ENCODE measurements around the gene USH1C.

Gene USH1C
- 0 reads per million in 2 donors for total RNA-seq

GRCh38 chr11:17544181-17544622 lies at the start of gene USH1C:
Gene USH1C, minus strand, starts transcription at chr11:17544416. Its CDS starts 109 bp downstream, at chr11:17544307.
- DNase-seq: no peak

DNA sequence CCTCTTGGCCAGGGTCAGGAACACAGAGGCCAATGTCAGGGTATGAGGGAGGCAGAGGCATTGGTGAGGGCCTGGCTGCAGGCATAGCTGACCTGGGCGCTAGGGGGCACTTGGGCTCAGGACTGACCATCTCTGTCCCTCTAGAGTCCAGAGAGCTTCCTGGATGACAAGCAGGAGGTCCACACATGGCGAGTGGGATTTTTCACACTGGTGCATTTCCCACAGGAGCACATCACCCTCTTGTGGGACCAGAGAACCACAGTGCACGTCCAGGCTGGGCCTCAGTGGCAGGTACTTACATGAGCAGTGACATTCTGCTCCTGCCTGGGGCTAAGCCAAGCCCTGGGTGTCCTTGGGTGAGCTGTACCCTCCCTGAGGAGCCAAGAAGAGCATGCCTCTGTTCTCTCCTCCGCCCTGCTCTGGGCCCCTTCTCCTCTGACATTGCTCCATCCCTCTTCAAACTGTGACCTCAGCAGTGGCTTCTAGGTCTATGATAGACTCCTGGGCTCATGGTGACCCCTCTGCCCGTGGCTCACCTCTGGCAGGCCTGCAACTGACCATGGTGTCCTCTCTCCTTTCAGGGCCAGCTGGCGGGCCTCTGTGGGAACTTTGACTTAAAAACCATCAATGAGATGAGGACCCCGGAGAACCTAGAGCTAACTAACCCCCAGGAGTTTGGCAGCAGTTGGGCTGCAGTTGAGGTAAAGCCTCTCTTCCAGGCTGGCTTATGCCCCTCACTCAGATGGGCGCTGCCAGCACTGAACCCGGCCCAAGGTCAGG lies 49.4 kb upstream of the USH1C start:
- DNase-seq: no peak

- no peak for DNase-seq
Observed at GRCh38 chr11:17591293-17591692, 47.1 kb upstream of the USH1C start.

- DNase-seq: no peak
Observed at GRCh38 chr11:17590463-17590862, 46.2 kb upstream of the USH1C start.

DNA sequence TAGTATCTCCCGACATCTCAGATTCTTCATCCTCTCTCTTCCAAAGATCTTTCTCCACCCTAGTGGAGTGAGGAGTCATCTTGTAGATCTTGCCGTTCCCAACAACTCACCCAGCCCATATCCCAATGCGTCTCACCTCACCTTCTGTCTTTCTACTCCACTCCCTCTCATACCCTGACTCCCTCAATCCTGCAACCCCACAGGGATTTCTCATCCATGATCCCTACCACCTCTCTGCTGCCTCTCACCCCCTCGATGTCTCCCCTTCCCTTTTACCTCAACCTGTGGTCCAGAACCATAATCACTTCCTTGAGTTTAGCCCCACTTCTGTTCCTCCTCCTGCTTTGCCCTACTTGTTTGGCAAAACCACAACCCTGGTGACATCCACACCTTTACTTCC lies 44.5 kb upstream of the USH1C start:
- no peak for DNase-seq

- DNase-seq: no peak
Observed at GRCh38 chr11:17588166-17588565, 44.0 kb upstream of the USH1C start.

- no peak for DNase-seq
Observed at GRCh38 chr11:17585911-17586695, 41.9 kb upstream of the USH1C start.

- no peak for DNase-seq
Observed at GRCh38 chr11:17581732-17582053, 37.5 kb upstream of the USH1C start.

GRCh38 chr11:17581036-17581731 lies 37.0 kb upstream of the USH1C start:
- no peak for DNase-seq

GRCh38 chr11:17580271-17580670 lies 36.1 kb upstream of the USH1C start:
- DNase-seq: no peak

GRCh38 chr11:17579451-17579850 lies 35.2 kb upstream of the USH1C start:
- DNase-seq: no peak

DNA sequence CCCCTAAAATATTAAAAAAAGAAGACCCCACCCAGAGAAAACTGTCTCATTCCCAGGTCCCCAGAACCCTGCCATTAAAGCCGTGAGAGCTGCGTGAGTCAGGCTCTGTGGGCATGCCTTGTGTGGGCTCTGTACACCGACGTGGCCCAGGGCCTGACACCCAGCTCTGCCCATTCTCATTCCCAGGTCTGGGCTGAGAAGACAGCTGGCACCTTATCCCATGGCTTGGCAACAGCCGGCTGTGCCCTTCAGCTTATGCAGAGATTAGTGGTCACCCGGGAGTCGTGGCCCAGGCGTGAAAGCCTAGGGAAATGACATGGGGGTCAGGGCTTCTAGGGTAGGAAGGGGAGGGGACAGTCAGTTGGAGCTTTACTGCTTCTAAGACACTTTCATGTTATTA lies 34.7 kb upstream of the USH1C start:
- DNase-seq: no peak

DNA sequence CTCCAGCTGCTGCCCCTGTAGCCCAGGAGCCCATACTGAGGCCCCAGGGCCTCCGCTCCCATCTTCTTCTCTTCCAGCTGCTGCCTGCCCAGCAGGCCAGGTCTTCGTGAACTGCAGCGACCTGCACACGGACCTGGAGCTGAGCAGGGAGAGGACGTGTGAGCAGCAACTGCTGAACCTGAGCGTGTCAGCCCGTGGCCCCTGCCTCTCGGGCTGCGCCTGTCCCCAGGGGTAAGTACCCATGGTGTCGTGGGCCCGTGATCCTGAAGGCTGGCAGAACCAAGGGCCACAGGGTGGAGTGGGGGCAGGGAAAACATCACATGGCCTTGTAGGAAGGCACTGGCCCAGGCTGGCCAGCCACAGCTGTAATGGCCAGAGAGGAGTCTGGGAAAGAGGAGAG lies 34.1 kb upstream of the USH1C start:
- no peak for DNase-seq

DNA sequence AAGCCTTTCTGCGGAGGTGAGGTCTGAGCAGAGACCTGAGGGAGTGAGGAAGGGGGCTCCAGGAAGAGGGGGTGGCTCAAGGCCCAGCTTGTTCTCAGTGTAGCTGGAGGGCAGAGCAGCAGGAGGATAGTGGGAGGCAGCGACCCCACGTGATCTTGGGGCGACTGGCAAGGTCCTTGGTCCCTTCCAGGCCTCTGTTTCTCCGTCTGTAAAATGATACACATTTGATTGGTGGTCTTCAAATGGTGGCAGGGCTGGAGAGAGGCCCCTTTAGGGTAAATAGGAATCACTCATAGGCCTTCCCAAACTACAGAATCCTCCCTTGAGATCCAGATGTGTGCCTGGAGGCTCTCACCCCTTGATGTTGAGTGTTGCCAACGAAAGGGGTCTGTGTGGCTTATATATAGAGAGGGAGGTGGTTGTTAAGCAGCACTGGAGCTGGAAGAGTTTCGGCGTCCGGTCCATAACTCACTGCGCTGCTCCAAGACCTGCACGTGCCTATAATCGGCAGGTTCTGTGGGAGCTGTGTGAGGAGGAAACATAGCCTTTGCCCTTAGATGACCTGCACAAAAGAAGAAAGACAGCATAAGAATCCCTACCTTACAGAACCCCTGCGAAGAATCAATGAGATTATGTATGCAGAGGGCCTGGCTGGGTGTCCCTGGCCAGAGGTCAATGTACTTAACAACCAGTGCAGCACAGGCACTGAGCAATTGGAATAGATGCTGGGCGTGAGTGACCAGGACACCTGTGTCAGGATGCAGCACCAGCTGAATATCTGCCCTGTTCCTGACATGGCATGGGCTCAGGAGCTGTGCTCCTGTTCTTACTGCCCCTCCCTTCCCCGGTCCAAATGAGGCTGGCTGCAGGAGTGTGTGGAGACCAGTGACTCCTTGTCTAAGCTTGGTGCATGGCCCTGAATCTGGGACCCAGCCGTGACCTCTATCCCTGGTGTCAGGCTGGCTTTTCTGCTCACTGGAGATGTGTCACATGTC lies 31.5 kb upstream of the USH1C start:
- DNase-seq: no peak

DNA sequence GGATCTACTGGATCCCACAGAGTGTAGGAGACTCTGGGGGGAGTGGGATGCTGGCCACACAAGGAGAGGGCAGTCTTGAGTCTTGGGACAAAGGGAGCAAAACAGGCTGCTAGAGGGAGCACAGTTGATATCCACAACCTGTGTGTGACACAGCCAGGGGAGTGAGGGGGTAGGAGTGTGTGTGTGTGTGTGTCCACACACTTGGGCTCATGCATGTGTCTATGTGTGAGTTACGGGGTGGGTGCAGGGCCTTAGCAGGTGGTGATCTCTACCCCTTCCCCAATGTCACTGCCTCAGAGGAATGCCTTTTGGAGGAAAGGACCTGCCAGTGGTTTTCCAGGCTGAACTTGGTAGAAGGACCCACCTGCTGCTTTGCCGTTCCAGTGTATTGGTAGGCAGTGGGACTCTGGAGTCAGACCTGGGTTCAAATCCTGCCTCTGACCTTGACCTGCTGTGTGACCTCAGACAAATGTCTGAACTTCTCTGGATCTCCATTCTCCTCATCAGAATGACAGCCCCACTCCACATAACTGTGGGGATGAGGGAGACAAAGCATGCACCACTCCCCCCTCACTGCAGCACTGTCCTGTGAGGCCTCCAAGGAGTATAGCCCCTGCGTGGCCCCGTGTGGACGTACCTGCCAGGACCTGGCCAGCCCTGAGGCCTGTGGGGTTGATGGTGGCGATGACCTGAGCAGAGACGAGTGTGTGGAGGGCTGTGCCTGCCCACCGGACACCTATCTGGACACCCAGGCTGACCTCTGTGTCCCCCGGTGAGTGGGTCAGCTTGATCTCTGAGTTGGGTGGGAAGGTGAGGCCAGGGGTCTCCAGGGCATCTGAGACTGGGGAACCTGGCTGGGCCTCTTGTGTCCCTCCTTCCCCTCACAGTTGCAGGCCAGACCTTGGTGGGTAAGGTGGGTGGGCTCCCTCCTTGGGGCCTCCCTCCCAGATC lies 30.2 kb upstream of the USH1C start:
- DNase-seq: no peak

DNA sequence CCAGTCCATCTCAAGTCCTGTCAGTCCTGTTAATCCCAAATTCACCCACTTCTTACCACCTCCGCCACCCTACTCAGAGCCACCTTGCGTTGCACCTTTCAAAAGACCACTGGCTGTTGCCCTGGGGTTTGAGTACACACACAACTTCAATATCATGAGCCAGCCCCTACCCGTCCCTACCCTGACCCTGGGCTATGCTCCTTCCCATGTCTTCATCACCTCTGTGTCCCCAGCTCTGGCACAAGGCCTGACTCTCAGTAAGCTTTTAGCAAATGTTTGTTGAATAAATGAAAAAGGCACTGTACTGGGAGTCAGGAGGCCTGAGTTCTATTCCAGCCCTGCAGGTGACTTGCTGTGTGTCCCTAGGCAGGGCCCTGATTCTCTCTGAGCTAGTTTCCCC lies 29.3 kb upstream of the USH1C start:
- no peak for DNase-seq

GRCh38 chr11:17572791-17573460 lies 28.7 kb upstream of the USH1C start:
- DNase-seq: no peak

- DNase-seq: no peak
Observed at GRCh38 chr11:17572359-17572690, 28.1 kb upstream of the USH1C start.

GRCh38 chr11:17571431-17572358 lies 27.5 kb upstream of the USH1C start:
- no peak for DNase-seq

GRCh38 chr11:17570034-17570433 lies 25.8 kb upstream of the USH1C start:
- DNase-seq: no peak
